GM12801 (cell line): ENCODE results near the gene METTL2B.

ENCODE experiments used
- TF ChIP-seq, protein P1 (sequence below): IDR thresholded peaks from one replicate; pipeline ENCODE4 v1.5.1; 2011; ENCODE audit warnings: control low read depth; ENCODE audit not compliant: insufficient read length; ENCODE audit errors: extremely low read depth

METTL2B gene

DNA sequence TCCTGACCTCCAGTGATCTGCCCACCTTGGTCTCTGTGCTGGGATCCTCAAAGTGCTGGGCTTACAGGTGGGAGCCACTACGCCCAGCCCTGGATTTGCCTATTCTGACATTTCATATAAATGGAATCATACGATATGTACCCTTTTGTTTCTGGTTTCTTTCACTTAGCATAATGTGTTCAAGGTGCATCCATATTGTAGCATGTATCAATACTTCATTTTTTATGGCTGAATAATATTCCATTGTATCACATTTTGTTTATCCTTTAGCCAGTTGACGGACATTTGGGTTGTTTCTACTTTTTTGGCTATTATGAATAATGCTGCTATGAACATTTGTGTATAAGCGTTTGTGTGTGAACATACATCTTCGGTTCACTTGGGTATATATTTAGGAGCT is 25.6 kb upstream of the METTL2B start:
- TF ChIP-seq, protein P1, sequence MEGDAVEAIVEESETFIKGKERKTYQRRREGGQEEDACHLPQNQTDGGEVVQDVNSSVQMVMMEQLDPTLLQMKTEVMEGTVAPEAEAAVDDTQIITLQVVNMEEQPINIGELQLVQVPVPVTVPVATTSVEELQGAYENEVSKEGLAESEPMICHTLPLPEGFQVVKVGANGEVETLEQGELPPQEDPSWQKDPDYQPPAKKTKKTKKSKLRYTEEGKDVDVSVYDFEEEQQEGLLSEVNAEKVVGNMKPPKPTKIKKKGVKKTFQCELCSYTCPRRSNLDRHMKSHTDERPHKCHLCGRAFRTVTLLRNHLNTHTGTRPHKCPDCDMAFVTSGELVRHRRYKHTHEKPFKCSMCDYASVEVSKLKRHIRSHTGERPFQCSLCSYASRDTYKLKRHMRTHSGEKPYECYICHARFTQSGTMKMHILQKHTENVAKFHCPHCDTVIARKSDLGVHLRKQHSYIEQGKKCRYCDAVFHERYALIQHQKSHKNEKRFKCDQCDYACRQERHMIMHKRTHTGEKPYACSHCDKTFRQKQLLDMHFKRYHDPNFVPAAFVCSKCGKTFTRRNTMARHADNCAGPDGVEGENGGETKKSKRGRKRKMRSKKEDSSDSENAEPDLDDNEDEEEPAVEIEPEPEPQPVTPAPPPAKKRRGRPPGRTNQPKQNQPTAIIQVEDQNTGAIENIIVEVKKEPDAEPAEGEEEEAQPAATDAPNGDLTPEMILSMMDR: no peak

DNA sequence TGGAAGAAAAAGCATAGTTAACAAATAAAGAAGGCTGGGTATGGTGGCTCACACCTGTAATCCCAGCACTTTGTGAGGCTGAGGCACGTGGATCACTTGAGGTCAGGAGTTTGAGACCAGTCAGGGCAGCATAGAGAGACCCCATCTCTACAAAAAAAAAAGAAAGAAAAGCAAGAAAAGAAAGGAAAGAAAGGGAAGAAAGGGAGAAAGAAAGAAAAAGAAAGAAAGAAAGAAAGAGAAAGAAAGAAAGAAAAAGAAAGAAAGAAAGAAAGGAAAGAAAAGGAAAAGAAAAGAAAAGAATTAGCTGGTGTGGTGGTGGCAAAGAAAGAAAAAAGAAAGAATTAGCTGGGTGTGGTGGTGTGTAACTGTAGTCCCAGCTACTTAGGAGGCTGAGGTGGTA is 24.0 kb upstream of the METTL2B start:
- TF ChIP-seq, protein P1: no peak

DNA sequence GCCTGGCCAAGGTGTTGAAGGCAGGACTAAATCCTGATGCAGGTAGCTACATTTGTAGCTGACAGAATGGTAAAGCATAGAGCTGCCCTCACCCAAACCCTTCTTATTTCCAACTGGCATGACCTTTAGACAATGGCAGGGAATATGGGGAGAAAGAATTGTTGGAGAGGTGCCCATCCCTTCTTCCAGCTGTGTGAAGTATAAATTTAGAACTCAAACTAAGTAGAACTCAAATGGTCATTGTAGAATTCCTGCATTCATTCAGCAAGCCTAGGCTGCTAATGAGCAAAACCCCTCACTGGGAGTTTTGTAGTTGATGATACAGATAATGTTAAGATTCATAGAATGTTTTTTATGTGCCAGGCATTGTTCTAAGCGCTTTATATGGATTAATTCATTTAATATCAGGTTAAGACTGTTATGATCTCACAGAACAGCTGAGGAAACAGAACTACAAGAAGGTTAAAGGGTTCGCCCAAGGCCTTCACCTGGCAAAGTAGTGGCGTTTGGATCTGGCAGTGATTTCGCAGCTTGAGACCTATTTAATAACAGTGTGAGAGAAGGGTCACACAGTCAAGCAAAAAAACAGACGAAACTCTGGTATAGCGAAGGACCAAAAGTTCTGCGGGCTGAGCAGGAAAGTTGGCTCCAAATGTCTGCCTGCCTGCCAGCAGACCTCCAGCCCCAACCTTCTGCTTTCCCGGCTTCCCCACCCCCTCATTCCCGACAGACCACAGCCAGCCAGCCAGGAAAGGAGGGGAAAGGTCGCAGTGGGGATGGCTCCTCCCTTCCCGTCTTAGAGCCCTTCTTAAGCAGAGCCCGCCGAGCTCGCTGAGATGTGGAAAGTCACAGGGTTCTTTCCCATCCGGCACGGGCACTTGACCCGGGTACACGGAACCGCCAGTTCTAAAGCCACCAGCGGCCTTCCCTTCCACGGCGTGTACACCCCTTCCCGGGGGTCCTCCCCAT is 22.4 kb upstream of the METTL2B start:
- TF ChIP-seq, protein P1: no peak

DNA sequence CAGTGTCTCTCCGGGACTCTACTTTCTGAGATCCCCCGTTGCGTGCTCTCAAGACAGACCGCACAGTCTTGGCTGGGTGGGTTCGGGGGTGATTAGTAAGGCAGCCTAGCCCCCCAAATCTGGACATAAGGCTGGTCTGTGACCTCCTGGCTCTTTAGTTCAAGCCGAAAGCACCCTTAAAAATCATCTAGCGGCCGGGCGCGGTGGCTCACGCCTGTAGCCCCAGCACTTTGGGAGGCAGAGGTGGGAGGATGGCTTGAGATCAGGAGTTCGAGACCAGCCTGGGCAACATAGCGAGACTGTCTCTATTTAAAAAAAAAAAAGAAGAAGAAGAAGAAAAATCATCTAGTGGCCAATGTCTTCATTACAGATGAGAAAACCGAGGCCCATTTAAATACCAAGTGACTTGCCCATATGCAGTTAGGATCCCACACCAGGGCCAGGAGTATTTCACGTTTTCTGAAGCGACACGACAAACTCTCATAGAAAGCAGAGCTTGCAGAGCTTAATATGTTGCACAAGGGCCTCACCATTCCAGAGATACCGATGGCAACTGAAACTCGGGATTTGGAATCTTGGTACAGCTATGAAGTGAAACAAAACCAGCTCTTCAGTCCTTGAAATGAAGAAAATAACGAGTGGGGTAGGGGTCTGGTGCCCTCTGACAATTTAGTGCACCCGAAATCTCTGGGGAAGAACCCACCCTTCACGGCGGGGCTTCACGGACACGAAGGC is 21.6 kb upstream of the METTL2B start:
- TF ChIP-seq, protein P1: no peak

- TF ChIP-seq, protein P1: no peak
Observed at GRCh38 chr7:128455543-128456254, 20.8 kb upstream of the METTL2B start, which contains the start of gene HILPDA. HILPDA (plus strand) TSS chr7:128455878; CDS start chr7:128457269, 1,391 bp downstream.

DNA sequence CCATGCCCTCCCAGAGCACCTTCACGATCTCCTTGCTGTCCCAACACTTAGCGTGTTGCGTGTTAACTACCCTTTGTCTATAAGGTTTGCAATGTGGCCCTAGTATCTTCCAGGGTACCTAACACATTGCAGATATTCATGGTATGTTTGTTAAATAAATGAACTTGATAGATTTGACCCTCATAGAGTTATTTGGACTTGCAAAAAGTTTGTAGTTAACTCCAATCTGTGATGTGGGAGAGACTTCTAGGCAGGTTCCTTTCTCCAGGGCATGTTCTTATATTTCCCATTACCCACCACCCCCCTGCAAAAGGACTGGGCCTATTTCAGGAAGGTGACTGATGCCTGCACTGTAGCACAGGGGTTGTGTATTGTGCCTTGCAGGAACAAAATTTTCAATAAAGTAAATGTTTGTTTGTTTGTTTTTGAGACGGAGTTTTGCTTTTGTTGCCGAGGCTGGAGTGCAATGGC is 20.3 kb upstream of the METTL2B start:
- TF ChIP-seq, protein P1: no peak

DNA sequence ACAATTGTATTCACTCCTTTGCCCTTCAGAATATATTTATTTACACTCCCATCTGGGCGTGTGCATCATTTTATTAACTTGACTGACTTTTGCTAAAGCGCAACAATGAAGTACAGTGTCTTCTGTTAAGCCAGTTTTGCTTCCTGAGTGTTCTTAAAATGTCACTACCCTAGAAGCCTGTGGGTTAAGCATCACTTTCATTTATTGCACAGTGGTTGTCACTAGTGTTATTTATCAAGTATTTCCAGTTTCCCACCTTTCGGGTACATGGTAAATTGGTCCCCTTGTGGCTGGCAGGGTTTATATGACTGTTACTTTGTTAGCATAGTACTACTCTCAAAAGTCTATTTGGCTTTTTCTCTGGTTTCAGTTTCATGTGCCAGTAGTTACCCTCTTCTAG is 17.6 kb upstream of the METTL2B start:
- TF ChIP-seq, protein P1: no peak
